Amniotic stem cell (primary cell): ENCODE measurements around the gene NCKAP5.
"Not testable (repeated sequence)": the region's sequence is repeated elsewhere in the genome, so short reads cannot be mapped to it uniquely, and the experiment has no call there.

Source experiments
- DNase-seq: peaks from one replicate; lab custom pipeline; 2025; lab: John Stamatoyannopoulos, UW

Gene NCKAP5

GRCh38 chr2:132876745-132877391, 691.4 kb downstream of the NCKAP5 start:
- DNase-seq, result no peak

DNA sequence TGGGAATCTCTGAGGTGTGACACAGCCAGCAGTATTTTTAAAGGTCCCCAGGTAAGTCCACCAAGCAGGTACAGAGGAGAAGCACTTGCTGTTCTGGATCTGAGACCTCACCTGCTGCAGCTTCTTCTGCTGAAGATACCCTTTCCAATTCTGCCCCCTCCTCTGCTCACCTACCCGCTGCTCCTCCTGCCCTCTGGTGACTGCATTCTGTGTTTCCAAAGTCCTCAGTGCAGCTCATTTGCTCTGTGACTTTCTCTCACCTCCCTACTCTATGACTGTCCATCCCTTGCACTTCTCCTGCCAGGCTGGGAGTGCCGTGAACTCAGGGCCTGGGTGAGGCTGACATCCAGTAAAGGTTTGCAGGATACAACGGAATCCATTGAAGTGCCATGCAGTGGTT, 693.1 kb downstream of the NCKAP5 start:
- no peak for DNase-seq

- DNase-seq, result no peak
Measured at GRCh38 chr2:132873738-132874137, 694.5 kb downstream of the NCKAP5 start.

GRCh38 chr2:132871831-132872230, 696.4 kb downstream of the NCKAP5 start:
- no peak for DNase-seq

GRCh38 chr2:132863961-132864360, 704.3 kb downstream of the NCKAP5 start:
- DNase-seq, result no peak

- no peak for DNase-seq
Measured at GRCh38 chr2:132860220-132860619, 708.0 kb downstream of the NCKAP5 start.

GRCh38 chr2:132859590-132859989, 708.7 kb downstream of the NCKAP5 start:
- DNase-seq, result no peak

DNA sequence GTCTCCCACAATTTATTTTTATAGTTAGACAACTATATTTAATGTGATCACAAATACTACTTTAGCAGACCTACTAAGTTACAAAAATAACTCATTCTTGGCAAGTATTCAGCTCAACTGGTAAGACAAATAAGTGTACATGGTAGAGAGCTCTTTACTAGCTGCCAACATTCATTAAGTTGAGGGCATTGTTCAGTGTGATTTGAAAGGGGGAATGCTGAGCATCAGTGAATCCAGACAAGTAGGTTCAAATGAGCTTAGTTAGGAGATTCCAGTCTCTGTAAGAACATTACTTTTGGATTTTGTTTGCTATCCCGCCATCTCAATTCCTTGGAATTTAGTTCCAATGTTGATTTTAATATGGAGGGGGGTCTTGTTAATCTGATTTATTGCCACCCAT, 710.9 kb downstream of the NCKAP5 start:
- DNase-seq, result no peak

- DNase-seq, result no peak
Measured at GRCh38 chr2:132850688-132851087, 717.6 kb downstream of the NCKAP5 start.

DNA sequence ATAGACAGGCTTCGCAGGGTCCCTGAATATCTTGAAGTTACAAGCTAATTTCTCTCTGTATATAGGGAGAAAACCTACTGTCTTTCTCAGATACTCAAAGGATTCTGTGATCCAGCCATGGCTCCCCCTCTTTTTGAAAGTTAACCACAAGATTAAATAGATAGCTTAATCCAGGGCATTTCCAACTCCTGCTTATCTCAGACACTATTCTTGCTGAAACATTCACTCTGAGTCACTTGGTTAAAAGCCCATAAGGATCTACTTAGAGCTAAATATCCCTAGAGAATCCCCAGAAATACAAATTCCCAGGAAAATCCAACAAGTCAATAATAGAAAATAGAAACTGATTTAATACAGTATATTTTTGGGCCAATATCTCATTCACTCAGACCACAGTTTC, 719.1 kb downstream of the NCKAP5 start:
- DNase-seq, result no peak

DNA sequence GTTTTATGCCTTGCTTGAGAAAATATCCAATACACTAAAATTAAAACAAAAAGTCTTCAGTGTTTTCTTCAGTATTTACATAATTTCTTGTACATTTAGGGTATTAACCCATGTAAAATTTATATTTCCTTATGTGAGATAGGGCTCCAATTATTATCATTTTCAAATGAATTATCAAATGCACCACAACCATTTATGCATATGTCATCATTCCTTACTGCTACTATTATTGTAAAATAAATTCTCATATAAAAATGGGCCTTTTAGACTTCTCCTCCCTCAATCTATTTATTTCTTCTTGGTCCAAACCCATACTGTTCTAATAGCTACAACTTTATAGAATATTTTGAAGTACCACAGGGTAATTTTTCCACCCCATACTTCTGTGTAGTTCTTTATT, 722.9 kb downstream of the NCKAP5 start:
- no peak for DNase-seq

- no peak for DNase-seq
Measured at GRCh38 chr2:132844585-132844984, 723.7 kb downstream of the NCKAP5 start.

- DNase-seq, result no peak
Measured at GRCh38 chr2:132837769-132838168, 730.5 kb downstream of the NCKAP5 start.

DNA sequence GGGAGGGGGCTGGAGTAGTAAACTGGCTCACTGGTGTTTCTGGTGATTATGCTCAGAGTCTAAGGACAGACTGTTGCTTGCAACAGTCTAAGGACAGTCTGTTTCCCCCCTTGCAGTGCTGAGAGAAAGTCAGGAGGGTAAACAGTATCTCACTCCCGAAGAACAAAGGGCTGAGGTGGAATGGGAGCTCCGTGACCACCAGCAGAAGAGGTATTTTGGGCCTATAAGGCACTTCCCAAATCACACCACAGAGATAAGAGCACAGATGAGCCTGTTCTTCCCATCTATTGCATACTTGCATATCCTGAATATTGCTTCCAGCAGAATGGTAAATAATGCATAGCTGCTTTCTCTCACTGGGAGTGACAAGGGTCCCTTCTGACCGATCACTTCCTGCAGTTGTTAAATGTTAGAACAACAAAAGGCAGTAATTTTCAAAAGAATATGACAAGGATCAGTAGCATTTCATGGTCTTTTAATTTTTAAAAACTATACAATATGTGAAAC, 737.9 kb downstream of the NCKAP5 start:
- no peak for DNase-seq

GRCh38 chr2:132825601-132826000, 742.7 kb downstream of the NCKAP5 start:
- no peak for DNase-seq

DNA sequence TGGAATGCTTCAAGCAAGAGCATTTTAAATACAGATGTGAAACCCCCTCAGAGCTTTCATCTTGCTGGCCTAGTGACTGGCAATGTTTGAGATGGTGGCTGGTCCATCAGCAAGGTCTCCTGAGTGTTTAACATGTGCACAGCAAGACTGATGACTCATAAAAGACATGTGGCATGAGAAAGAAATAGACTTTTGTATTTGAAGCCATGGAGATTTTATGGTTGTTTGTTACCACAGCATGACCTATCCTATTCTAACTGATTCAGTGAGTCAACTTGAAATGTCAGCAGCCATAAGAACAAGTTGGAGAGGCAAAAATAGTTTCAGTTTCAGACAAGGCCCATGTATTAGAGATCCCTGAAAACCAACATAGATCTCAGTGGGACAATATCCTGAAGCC, 743.5 kb downstream of the NCKAP5 start:
- no peak for DNase-seq

- DNase-seq, result no peak
Measured at GRCh38 chr2:132816234-132816633, 752.0 kb downstream of the NCKAP5 start.

GRCh38 chr2:132815516-132815915, 752.7 kb downstream of the NCKAP5 start:
- no peak for DNase-seq

GRCh38 chr2:132814651-132815050, 753.6 kb downstream of the NCKAP5 start:
- DNase-seq, result no peak

GRCh38 chr2:132813422-132813821, 754.8 kb downstream of the NCKAP5 start:
- DNase-seq, result no peak

- DNase-seq, result no peak
Measured at GRCh38 chr2:132811148-132811915, 756.9 kb downstream of the NCKAP5 start.

DNA sequence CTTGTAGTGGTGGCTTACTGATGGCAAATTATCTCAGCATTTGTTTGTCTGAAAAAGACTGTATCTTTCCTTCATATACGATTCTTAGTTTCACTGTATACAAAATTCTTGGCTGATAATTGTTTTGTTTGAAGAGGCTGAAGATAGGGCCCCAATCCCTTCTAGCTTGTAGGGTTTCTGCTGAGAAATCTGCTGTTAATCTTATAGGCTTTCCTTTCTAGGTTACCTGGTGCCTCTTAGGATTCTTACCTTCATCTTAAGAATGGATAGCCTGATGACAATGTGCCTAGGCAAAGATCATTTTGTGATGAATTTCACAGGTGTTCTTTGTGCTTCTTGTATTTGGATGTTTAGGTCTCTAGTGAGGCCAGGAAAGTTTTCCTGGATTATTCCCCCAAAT, 758.3 kb downstream of the NCKAP5 start:
- not testable (repeated sequence) for DNase-seq

GRCh38 chr2:132804051-132804450, 764.2 kb downstream of the NCKAP5 start:
- no peak for DNase-seq

GRCh38 chr2:132798341-132798740, 769.9 kb downstream of the NCKAP5 start:
- no peak for DNase-seq
